ENCODE results near the gene TAF15.

DNA sequence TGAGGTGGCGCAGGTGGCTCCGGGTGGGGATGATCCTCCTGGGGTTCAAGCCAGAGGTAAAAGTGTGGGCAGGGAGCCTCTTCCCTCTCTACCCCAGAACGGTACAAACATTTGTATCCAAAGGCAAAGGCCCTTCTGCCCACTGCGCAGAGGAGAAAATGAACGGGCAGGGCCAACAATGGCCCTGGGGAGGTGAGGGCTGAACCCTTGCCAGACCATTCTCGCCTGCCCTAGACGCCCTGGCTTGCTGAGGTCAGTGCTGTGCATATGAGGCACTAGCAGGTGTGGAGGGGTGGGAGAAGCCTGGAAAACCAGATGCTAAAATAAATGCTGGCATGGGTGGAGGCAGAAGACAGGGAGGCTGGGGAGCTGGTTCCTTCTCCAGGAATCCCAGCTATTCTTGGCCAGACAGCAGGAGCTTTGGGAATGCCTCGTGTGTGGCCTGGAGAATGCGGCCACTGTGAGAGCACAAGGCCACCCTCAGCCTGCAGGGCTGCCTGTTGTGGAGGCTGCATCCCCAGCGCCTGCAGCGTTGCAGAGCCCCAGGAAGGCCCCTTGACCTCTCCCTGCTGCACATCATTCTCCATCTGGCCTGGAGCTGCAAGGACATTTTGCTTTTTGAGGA lies 44.1 kb upstream of the TAF15 start:
- TF ChIP-seq, protein P1, sequence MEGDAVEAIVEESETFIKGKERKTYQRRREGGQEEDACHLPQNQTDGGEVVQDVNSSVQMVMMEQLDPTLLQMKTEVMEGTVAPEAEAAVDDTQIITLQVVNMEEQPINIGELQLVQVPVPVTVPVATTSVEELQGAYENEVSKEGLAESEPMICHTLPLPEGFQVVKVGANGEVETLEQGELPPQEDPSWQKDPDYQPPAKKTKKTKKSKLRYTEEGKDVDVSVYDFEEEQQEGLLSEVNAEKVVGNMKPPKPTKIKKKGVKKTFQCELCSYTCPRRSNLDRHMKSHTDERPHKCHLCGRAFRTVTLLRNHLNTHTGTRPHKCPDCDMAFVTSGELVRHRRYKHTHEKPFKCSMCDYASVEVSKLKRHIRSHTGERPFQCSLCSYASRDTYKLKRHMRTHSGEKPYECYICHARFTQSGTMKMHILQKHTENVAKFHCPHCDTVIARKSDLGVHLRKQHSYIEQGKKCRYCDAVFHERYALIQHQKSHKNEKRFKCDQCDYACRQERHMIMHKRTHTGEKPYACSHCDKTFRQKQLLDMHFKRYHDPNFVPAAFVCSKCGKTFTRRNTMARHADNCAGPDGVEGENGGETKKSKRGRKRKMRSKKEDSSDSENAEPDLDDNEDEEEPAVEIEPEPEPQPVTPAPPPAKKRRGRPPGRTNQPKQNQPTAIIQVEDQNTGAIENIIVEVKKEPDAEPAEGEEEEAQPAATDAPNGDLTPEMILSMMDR (conservative IDR thresholded peaks at IDR 0.05): no peak
- TF ChIP-seq EZH2 (IDR thresholded peaks at IDR 0.05; ENCODE audit: low read depth): no peak

Data from PC-9 (cell line).